Measurements from ENCODE around the gene NAV2. TPM values are rescaled to one million over a fixed set of nuclear protein-coding genes. Genes with fewer than 3 reads are reported as not detected.

Gene NAV2
- polyA plus RNA-seq, 1 donor, result 8.1 TPM

DNA sequence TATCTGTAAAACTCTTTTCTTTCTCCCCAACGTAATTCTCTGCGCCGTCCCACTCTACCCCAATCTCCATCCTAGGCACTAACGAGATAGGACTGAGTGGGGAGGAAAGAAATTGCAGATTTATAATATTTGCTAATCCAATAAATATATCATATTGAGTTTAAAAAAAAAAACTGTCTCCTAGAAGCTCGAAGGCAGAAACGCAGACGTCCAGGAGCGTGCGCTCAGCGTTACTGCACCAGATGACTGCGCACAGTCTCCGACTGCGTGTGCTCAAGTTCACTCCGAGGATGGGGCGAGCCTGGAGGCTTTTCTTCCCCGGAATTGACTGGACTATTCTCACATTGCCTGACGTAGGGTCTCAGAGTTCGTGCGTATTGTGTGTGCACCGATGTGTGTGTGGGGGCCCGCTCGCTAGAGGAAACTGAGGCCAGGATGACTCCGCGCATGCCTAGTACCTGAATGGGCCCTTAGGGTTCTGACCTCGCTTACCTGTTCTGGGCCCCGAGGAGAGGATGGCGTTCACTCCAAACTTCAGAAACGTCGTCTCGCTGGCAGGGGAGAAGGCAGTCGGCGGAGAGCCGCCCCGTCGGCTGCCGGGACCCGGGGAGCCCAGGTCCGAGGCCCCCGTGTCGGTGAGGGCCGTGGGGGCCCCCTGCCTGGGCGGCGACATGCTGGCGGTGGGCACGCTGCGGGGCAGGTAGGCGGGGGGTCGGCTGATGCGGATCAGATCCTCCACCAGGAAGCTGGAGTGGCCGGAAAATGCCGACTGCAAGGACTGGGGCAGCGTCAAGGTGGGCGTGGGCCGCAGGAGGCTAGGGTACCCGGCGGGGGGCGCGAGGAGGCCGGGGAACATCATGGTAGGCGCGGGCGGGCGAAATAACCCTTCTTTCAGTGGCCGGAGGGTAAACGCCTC is 447.1 kb downstream of the NAV2 start:
- no peak overlapping the region for H3K4me3 ChIP-seq (ENCODE audit: low read length)
- peaks cover 22% of the 10 kb centered on the region for H3K9me3 ChIP-seq (ENCODE audit: control insufficient read depth, low read depth, low read length)
- DNase-seq, result no peak
- H3K27ac ChIP-seq (ENCODE audit: low read length), result no peak overlapping the region
- no peaks in the 10 kb centered on the region for H3K36me3 ChIP-seq (ENCODE audit: control insufficient read depth, insufficient read depth, low read length)
- WGBS (ENCODE audit: insufficient coverage, low lambda C conversion rate), result 4% methylated on average over 4 of the region's 65 CpGs
- H3K27me3 ChIP-seq (ENCODE audit: control insufficient read depth, insufficient read depth, low read length), result peaks cover 98% of the 10 kb centered on the region
- H3K4me1 ChIP-seq (ENCODE audit: control insufficient read depth, insufficient read depth, low read length), result peaks cover 12% of the 10 kb centered on the region

DNA sequence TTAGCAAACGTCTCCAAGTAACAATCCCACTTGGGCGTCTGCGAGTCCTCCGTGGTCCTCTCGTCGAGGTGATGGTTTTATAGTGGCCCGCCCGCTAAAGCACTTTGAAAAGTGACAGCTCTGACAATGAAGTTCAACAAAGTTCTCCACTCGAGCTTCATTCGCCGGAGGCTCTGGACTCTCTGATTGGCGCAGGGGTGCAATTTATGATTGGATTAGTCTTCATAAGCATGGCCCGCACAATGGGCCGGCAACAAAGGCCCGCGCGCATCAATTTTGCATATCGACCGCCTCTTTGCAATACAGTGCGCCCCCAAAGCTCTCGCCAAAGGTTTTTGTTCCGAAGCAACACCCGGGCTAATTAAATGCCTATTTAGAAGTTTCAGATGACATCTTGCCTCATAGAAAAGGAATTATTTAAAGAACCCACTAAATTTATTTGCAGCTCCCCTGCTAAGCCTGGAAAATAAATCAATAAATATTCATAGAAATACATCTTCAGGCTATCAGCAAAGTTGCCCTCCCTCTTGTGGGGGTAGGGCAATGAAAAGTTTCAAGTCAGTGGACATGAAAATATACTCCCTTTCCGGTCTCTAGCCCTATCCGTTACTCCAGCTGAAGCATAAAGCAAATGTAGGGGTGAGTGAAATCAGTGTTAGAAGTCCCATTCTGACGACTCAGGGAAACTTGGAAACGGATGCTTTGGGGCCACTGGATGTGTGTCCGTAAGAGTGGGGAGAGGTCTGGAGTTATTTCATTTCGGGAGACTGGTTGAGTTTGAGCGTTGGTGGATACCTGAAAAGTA is 448.0 kb downstream of the NAV2 start, which contains the start of gene DBX1:
Gene DBX1, minus strand, starts transcription at position 51 of the 805 bp plus-strand sequence. CDS start 151 bp downstream, outside the sequence.
- Histone ChIP-seq H3K4me1 (ENCODE audit: control insufficient read depth, insufficient read depth, low read length) (peaks cover 12% of the 10 kb centered on the region), H3K4me3 (ENCODE audit: low read length) (no peak within 1 kb of the TSS), H3K36me3 (ENCODE audit: control insufficient read depth, insufficient read depth, low read length) (no peaks in the 10 kb centered on the region), H3K27ac (ENCODE audit: low read length) (no peak within 1 kb of the TSS), H3K9me3 (ENCODE audit: control insufficient read depth, low read depth, low read length) (peaks cover 22% of the 10 kb centered on the region), H3K27me3 (ENCODE audit: control insufficient read depth, insufficient read depth, low read length) (peaks cover 100% of the 10 kb centered on the region)
- DNase-seq, result no peak
- 0% methylated on average over 1 of the region's 30 CpGs for WGBS (ENCODE audit: insufficient coverage, low lambda C conversion rate)

DNA sequence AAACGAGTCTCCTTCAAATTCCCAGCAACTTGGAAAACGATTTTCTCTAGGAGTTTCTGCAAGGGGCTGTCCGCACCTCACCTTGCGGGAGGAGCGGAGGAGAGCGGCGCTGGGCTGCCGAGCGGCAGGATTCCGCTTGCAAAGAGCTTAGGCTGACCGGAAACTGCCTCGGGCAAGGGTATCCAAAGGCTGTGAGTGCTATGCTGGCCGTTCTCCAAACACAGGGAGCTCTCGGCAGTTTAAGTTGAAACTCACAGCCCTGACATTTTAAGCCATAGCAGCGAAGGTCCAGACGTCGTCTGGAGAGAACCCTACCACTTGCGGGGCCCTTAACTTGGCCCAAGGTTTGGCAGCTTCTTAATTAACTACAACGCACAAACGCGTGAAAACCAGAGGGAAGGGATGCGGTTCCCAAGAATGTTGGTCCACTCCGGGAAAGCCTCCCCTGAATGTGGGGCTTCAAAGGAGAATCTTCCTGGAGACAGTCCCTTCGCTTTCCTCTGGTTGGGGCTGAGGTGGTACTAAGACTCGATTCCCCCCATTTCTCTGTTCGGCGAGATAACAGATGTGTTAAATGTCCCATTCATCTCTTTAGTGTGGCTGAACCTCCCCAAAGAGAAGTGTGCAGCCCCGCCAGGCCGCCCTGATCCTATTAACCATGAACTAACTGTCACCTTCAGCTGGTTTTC is 448.7 kb downstream of the NAV2 start:
- Histone ChIP-seq H3K4me1 (ENCODE audit: control insufficient read depth, insufficient read depth, low read length) (peaks cover 10% of the 10 kb centered on the region), H3K4me3 (ENCODE audit: low read length) (no peak overlapping the region), H3K9me3 (ENCODE audit: control insufficient read depth, low read depth, low read length) (peaks cover 19% of the 10 kb centered on the region), H3K36me3 (ENCODE audit: control insufficient read depth, insufficient read depth, low read length) (no peaks in the 10 kb centered on the region), H3K27me3 (ENCODE audit: control insufficient read depth, insufficient read depth, low read length) (peaks cover 100% of the 10 kb centered on the region), H3K27ac (ENCODE audit: low read length) (no peak overlapping the region)
- peak in 1 of 2 donors; percentile 13 for DNase-seq
- WGBS (ENCODE audit: insufficient coverage, low lambda C conversion rate), result 0% methylated on average over 2 of the region's 29 CpGs

DNA sequence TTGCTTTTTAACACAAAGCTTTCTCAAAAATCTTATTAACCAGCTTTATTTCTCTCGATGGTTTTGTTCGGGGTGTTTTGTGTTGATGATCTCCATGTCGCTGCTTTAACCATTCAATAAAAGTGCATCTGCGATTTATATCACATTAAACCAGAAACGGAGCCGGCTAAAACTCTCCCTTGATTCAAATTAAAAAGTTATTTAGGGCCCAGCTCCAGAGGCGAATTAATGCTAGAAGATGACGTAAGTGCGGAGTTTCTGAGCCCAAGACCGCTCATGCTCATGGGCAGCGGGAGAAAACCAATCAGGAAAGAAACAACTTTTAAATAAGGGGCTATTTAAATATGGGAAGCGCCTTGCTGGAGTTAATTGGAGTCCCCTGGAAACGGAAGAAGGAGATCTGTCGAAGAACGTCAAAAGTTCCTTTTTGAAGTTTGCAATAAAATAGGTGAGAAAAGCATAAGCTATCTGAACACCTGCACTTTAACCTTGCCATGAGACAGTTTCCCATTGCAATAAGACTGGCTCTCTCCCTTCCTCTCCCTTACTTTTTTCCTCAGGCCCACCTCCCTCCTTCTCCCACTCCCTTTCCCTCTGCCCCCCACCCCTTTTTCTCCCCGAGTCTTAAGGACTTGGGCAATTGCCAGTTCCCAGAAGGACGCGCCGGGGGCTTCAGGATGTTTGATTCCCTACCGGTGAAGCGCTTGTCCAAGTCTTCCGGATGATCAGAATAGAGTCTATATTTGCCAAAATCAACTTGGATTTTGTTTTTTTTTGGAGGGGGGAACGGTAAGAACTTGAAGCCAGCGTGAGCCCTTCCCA is 449.5 kb downstream of the NAV2 start:
- WGBS (ENCODE audit: insufficient coverage, low lambda C conversion rate), result 0% methylated on average over 12 of the region's 24 CpGs
- H3K36me3 ChIP-seq (ENCODE audit: control insufficient read depth, insufficient read depth, low read length), result no peaks in the 10 kb centered on the region
- no peak overlapping the region for H3K27ac ChIP-seq (ENCODE audit: low read length)
- H3K4me3 ChIP-seq (ENCODE audit: low read length), result no peak overlapping the region
- H3K9me3 ChIP-seq (ENCODE audit: control insufficient read depth, low read depth, low read length), result peaks cover 13% of the 10 kb centered on the region
- peaks cover 6% of the 10 kb centered on the region for H3K4me1 ChIP-seq (ENCODE audit: control insufficient read depth, insufficient read depth, low read length)
- no peak for DNase-seq
- H3K27me3 ChIP-seq (ENCODE audit: control insufficient read depth, insufficient read depth, low read length), result peaks cover 100% of the 10 kb centered on the region

DNA sequence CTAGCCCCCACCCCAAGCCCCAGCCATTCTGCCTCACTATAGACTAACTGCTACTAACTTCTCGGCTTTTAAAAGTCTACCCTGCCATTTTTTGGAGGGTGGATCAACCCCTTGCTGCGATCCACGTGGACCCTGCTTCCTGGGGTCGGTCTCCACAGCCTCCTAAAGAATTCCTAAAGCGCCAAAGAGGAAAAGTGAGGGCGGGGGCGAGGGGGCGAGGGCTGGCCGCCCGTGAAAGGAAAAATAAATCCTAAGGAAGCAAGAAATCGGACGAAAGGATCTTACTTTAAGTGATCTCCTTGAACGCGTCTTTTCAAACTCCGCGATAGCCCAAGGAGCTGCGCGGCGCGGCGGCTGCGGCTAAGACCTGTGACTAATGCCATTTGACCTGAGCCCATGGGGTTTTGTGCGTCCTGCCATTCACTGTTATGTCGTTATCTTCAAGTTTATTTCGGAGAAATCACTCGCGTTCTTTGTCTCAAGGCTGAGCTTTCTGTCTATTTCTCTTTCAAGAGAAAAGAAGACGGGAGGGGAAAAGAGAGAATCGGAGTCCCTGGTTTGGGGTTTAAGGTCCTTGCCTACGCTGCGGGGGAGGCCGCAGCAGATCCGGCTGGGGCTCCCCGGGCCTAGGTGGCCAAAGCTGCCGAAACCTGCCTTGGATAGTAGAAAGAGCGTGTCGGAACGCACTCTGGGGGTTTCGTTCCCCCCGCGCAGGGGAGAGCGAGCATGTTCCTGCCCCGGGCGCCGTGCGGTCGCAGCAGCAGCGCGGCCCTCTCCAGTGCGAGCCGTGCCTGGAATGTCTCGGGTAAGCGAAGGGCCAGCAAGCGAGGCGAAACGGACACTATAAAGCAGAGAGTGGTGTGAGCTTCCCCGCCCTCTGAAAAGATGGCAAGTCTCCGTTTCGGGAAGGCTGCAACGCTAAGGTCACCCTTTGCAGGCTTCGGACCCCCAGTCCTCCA is 450.5 kb downstream of the NAV2 start:
- no peak overlapping the region for H3K4me3 ChIP-seq (ENCODE audit: low read length)
- no peaks in the 10 kb centered on the region for H3K36me3 ChIP-seq (ENCODE audit: control insufficient read depth, insufficient read depth, low read length)
- WGBS (ENCODE audit: insufficient coverage, low lambda C conversion rate), result no CpG with 5 or more reads among the region's 61 CpGs
- H3K9me3 ChIP-seq (ENCODE audit: control insufficient read depth, low read depth, low read length), result peaks cover 13% of the 10 kb centered on the region
- no peak overlapping the region for H3K27ac ChIP-seq (ENCODE audit: low read length)
- peaks cover 6% of the 10 kb centered on the region for H3K4me1 ChIP-seq (ENCODE audit: control insufficient read depth, insufficient read depth, low read length)
- H3K27me3 ChIP-seq (ENCODE audit: control insufficient read depth, insufficient read depth, low read length), result peaks cover 98% of the 10 kb centered on the region
- DNase-seq, result peak in 1 of 2 donors; percentile 14

DNA sequence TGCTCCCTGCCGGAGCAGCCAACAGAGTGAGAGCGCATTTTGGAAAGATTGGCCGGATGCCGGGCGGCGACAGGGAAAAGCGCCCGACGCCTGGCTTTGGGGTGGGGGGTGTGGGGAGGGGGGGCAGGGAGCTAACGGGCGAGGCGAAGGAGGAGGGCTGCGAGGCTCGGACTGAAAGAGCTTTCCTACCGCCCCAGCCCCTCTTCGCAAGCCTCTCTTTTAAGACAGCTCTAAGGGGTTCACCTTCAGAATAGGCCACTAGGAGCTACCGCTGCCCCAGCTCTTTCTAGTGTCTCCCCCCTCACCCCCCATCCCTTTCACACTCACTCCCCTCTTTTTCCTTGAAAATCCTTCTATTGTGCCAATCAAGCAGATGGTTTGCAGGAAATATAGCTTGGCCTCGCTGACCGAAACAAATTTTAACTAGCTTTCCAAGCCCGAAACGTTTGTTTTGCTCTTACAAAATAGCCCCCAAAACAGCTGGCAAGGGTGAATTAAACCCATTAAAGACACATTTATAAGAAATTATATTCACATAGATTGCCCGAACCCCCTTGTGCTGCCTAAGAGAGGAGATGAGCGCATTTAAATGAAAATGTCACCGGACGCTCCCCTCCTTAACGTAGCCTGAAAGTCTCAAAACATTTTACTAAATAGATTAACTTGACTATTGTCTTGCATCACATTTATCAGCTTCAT is 451.3 kb downstream of the NAV2 start:
- DNase-seq, result no peak
- H3K27me3 ChIP-seq (ENCODE audit: control insufficient read depth, insufficient read depth, low read length), result peaks cover 93% of the 10 kb centered on the region
- no peak overlapping the region for H3K4me3 ChIP-seq (ENCODE audit: low read length)
- peaks cover 6% of the 10 kb centered on the region for H3K4me1 ChIP-seq (ENCODE audit: control insufficient read depth, insufficient read depth, low read length)
- H3K9me3 ChIP-seq (ENCODE audit: control insufficient read depth, low read depth, low read length), result peaks cover 10% of the 10 kb centered on the region
- no peaks in the 10 kb centered on the region for H3K36me3 ChIP-seq (ENCODE audit: control insufficient read depth, insufficient read depth, low read length)
- WGBS (ENCODE audit: insufficient coverage, low lambda C conversion rate), result 5% methylated on average over 4 of the region's 26 CpGs
- no peak overlapping the region for H3K27ac ChIP-seq (ENCODE audit: low read length)
